ENCODE data around the gene PIGZ. TPM values are rescaled to one million over a fixed set of nuclear protein-coding genes. Genes with fewer than 3 reads are reported as not detected.

PIGZ gene, protein sequence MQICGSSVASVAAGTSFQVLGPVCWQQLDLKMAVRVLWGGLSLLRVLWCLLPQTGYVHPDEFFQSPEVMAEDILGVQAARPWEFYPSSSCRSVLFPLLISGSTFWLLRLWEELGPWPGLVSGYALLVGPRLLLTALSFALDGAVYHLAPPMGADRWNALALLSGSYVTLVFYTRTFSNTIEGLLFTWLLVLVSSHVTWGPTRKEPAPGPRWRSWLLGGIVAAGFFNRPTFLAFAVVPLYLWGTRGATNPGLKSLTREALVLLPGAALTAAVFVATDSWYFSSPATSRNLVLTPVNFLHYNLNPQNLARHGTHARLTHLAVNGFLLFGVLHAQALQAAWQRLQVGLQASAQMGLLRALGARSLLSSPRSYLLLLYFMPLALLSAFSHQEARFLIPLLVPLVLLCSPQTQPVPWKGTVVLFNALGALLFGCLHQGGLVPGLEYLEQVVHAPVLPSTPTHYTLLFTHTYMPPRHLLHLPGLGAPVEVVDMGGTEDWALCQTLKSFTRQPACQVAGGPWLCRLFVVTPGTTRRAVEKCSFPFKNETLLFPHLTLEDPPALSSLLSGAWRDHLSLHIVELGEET
- total RNA-seq = 5.0 TPM

DNA sequence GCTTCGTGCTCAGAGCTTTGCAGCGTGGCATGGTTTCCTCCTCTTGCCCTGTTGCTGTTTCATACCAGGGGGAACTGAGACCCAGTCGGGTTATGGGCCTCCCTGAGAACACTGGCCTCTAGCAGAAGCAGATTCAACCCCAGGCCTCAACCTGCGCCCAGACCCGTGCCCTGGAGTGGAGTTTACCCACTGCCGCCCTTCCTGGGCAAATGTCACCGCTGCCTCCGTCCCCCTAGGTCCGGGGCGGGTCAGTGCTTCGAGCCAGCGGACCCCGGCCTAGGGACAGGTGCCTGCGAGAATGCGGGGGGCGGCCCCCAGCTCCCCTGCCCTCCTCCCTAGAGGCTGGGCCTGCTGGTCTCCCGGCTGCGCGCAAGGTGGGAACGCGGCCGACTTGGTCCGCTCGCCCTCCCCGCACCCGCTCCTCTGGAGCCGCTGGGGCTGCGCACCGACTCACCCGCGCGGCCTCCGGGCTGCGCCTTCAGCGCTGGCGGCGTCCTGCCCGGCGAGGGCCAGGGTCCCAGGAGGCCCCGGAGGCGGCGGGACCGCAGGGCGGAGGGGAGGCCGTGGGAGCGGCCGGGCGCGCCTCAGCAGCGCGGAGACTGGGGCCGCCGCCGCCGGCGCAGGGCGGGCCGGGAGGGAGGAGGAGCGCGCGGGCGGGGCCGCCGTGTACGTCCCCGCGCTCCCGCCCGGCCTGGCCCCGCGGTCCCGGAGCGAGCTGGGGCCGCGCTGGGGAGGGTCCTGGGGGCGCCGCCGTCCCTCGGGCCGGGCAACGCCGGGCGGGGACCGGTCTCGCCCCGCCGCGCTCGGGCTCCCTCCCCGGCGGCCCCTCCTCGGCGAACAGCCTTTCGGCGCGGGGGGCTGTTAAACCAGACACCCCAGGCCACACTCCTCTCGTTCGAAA is at the start of gene PIGZ:
Gene PIGZ, minus strand, starts transcription at position 601 of the 901 bp plus-strand sequence. CDS start 16,802 bp downstream, outside the sequence.
- no peak for DNase-seq

DNA sequence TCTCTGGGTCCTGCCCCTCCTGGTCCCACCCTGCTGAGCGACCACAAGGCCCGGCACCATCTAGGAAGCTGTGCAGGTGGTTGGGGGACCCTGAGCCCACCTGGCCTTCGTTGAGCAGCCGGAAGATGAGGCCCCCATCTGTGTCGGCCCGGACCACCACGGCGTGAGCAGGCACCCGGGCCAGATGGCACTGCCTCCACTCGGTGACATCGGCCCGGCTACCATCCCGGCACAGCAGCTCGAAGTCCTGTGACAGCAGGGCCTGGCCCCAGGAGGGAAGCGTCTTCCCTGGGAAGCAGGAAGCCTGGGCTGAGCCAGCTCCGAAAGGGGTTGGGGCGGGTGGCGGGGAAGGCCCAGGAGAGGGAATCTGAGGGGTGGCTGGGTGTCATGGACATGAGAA is 48.4 kb upstream of the PIGZ start:
- no peak for DNase-seq

- DNase-seq = no peak
Observed at GRCh38 chr3:197015790-197016736, 47.4 kb upstream of the PIGZ start.

- no peak for DNase-seq
Observed at GRCh38 chr3:197014942-197015575, 46.4 kb upstream of the PIGZ start.

GRCh38 chr3:197014024-197014423 is 45.4 kb upstream of the PIGZ start:
- DNase-seq = no peak

DNA sequence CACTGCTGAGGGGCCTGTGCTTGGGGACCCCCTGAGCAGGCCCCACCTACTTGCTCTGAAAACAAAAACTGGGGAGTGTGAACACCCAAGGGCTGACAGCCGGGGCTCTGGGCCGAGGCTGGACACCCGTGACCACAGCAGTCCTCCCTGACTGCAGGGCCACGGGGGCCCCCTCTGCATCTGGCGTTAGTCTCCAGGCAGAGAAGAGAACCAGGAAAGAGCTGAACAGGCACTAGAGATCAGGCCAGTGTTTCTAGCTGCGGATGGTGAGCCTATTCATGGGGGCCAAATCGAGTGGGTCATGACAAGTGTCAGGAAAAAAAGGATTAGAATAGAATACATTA is 43.9 kb upstream of the PIGZ start:
- no peak for DNase-seq

DNA sequence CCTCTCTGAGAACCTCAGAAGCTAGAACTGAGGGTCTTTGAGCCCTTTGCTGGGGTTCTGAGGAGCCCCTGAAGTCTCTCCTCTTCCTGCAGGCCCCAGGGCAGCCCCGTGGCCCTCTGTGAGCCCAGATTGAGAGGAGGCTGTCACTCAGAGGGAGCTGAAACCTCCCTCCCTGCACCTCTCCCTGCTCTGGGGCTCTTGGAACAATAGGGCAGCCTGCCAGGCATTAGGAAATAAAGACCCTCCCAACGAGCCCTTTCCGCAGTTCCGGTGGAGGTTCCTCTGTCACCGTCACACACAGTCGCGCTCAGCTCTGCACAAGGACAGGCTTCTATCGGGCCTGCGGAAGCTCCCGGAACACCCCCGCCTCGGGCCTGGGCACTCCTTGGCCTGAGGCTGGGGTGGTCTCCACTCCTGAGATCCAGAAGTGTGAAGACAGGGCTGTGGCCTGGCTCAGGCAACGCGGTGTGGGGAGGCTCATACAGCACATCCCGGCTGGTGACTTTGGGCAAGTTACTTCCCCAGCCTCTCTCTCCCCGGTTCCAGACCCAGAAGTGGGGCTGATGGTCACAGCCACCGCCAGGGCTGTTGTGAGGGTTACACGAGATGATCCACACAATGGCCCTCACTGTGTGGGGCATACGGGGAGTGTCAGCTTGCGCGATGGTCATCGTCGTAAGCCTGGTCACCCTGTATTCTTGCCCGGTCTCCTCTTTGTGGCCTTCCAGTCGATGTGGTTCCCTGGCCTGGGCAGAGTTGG is 43.3 kb upstream of the PIGZ start:
- no peak for DNase-seq

GRCh38 chr3:197010556-197011351 is 42.1 kb upstream of the PIGZ start:
- no peak for DNase-seq

DNA sequence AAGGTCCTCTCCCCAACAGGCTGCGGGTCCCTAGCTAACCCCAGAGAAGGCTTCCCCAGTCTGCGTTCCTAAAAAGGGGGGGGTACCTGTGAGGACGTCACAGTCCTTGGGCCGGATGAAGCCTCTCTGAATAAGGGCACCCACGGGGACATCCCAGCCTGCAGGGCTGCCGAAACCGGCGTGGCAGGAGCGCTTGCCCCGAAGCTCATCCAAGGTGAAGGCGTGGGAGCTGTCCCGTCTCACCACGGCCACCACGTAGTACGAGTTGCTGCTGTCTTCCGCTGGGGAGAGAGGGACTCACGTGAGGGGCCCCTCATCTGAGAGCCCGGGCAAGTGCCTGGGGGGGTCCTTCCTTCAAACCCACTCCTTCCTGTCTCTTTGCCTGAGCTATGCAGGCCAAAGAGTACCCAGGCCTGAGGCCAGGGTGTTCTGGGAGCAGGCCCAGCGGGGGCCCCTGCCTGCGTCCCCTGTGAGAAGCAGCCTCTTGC is 40.9 kb upstream of the PIGZ start:
- DNase-seq = no peak

DNA sequence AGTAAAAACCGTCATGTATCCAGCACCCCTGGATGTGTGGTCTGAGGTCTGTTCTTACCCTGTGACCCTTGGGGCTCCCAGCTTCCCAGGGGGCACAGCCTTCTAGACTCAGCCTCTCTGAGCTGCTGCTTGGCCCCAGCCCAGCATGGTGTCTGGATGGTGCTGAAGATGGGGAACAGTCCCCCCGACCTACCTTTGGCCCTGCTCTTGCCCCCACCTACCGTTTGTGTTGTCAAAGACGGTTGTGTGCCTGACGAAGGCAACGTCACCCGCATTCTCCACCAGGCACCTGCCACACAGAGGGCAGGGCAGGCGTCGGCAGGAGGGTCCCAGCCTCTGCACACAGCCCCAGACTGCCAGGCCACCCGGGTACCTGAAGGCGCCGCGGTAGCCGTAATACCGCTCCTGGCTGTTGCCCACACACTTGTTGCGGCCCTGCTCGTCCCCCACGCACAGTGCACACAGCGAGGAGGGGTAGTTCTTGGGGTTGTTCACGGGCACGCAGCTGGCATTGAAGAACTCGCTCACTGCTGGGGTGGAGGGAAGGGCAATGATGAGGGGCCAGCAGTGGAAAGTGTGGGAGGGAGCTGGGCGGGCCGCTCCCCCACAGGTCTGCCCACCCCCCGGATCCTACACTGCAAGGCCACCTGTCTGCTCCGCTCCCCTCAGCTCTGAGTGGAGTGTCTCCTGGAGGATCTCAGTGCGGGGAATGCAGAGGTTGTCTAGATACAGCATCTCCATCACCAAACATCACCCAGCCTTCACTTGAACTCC is 40.0 kb upstream of the PIGZ start:
- DNase-seq = no peak

DNA sequence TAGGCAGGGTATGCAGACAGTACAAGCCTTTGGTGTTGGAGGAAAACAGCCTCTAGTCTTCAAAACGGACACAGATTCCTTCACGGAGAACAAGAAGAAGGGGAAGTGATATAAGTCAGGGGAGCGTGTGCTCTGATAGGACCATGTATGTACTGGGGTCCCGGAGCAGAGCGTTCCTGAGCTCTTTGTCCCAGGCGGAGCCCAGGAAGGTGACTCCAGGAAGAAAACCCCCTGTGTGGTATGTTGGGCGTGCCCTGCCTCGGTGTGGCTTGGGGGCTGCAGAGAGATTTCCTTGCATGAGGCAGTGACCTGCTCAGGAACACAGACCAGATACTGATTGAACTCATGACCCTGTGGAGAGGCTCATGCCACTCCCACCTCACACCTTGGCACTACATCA is 39.3 kb upstream of the PIGZ start:
- DNase-seq = no peak

- DNase-seq = no peak
Observed at GRCh38 chr3:197007296-197007940, 38.8 kb upstream of the PIGZ start.

GRCh38 chr3:197006860-197007259 is 38.2 kb upstream of the PIGZ start:
- DNase-seq = no peak

- no peak for DNase-seq
Observed at GRCh38 chr3:197006446-197006845, 37.8 kb upstream of the PIGZ start.

- no peak for DNase-seq
Observed at GRCh38 chr3:197003461-197004385, 35.1 kb upstream of the PIGZ start.

GRCh38 chr3:197002701-197003454 is 34.2 kb upstream of the PIGZ start:
- peak; percentile 60 for DNase-seq

All from occipital lobe (tissue), 2 donors.